ENCODE data around the gene GOLGA8T.
"Not testable (repeated sequence)": the region's sequence is repeated elsewhere in the genome, so short reads cannot be mapped to it uniquely, and the experiment has no call there.

GOLGA8T gene

DNA sequence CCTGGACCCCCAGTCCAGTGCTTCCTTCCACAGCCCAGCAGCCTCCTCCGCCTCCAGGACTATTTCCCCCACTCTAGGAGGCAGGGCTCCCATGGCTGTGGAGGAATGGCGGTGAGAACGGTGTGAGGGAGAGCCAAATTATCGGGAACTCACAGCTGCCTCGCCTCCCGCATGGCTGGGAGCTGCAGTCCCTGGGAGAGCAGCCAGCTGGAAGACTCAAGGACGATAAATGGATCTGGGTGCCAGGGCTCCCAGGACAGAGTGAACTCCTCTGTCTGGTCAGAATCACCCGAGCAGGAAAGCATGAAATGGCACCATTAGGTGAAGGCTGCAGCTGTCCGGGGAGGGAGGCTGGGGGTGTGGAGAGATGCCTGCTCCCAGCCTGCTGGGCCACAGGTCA, 32.6 kb downstream of the GOLGA8T start:
- not testable (repeated sequence) for DNase-seq (ENCODE audit: low read depth); H3K4me1 ChIP-seq (ENCODE audit: control insufficient read depth, insufficient read depth, low read length)

DNA sequence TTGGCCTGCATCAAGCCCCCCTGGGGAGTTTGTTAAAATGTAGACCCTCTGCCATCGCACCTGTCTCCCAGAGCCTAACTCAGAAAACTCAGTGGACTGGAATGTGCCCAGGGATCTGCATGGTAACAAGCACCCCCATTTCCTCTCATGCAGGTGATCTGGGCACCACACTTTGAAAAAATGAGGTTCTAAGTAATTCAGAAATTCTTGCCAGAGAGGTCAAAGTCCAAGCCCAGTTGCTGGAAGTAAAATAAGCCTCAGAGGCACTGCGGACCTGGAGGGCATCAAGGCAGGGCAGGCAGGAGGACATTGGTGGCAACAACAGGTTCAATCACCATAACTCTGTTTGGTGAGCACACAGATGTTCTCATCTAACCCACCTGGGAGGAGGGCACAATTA, 33.0 kb downstream of the GOLGA8T start:
- H3K27me3 ChIP-seq (replicated peaks; ENCODE audit: control insufficient read depth, insufficient read depth, low read length); H3K9me3 ChIP-seq (ENCODE audit: control insufficient read depth, low read length); H3K36me3 ChIP-seq (ENCODE audit: control insufficient read depth, insufficient read depth, low read length, severe bottlenecking); H3K4me3 ChIP-seq (ENCODE audit: low read length); H3K9ac ChIP-seq (ENCODE audit: low read length); DNase-seq (ENCODE audit: low read depth); H3K4me1 ChIP-seq (ENCODE audit: control insufficient read depth, insufficient read depth, low read length): not testable (repeated sequence)

More for the DNA sequence above, 32.6 kb downstream of the GOLGA8T start:
- not testable (repeated sequence) for H3K36me3 ChIP-seq (ENCODE audit: control insufficient read depth, insufficient read depth, low read length, severe bottlenecking); H3K27me3 ChIP-seq (replicated peaks; ENCODE audit: control insufficient read depth, insufficient read depth, low read length); H3K4me3 ChIP-seq (ENCODE audit: low read length); H3K9me3 ChIP-seq (ENCODE audit: control insufficient read depth, low read length); H3K9ac ChIP-seq (ENCODE audit: low read length)

GRCh38 chr15:30171452-30171851, 36.6 kb downstream of the GOLGA8T start:
- H3K9me3 ChIP-seq (ENCODE audit: control insufficient read depth, low read length); H3K9ac ChIP-seq (ENCODE audit: low read length); H3K27me3 ChIP-seq (replicated peaks; ENCODE audit: control insufficient read depth, insufficient read depth, low read length); H3K4me3 ChIP-seq (ENCODE audit: low read length); H3K36me3 ChIP-seq (ENCODE audit: control insufficient read depth, insufficient read depth, low read length, severe bottlenecking); H3K4me1 ChIP-seq (ENCODE audit: control insufficient read depth, insufficient read depth, low read length); DNase-seq (ENCODE audit: low read depth): not testable (repeated sequence)

DNA sequence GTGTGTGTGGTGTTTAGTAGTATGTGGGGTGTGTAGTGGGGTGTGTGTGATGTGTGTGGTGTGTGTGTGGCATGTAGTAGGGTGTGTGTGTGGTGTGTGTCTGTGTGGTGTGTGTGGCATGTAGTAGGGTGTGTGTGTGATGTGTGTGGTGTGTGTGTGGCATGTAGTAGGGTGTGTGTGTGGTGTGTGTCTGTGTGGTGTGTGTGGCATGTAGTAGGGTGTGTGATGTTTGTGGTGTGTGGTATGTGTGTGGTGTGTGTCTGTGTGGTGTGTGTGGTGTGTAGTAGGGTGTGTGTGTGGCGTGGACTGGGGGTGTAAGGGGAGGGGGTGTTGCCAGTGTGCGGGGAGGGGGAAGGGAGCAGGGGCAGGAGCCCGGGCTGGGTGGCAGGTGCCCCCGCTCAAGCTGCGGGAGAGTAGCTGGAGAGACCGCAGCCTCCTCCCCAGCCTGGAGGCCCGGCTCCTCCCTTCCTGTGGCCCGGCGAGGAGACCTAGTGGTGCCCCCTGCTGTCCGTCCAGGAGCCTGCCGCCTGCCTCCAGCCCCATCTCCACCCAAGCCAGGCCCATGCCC, 38.3 kb downstream of the GOLGA8T start:
- H3K36me3 ChIP-seq (ENCODE audit: control insufficient read depth, insufficient read depth, low read length, severe bottlenecking); H3K4me3 ChIP-seq (ENCODE audit: low read length); H3K27me3 ChIP-seq (replicated peaks; ENCODE audit: control insufficient read depth, insufficient read depth, low read length); H3K4me1 ChIP-seq (ENCODE audit: control insufficient read depth, insufficient read depth, low read length); DNase-seq (ENCODE audit: low read depth); H3K9ac ChIP-seq (ENCODE audit: low read length); H3K9me3 ChIP-seq (ENCODE audit: control insufficient read depth, low read length): not testable (repeated sequence)

GRCh38 chr15:30175291-30175690, 40.4 kb downstream of the GOLGA8T start:
- not testable (repeated sequence) for H3K36me3 ChIP-seq (ENCODE audit: control insufficient read depth, insufficient read depth, low read length, severe bottlenecking); DNase-seq (ENCODE audit: low read depth); H3K4me1 ChIP-seq (ENCODE audit: control insufficient read depth, insufficient read depth, low read length); H3K4me3 ChIP-seq (ENCODE audit: low read length); H3K9me3 ChIP-seq (ENCODE audit: control insufficient read depth, low read length); H3K27me3 ChIP-seq (replicated peaks; ENCODE audit: control insufficient read depth, insufficient read depth, low read length); H3K9ac ChIP-seq (ENCODE audit: low read length)

DNA sequence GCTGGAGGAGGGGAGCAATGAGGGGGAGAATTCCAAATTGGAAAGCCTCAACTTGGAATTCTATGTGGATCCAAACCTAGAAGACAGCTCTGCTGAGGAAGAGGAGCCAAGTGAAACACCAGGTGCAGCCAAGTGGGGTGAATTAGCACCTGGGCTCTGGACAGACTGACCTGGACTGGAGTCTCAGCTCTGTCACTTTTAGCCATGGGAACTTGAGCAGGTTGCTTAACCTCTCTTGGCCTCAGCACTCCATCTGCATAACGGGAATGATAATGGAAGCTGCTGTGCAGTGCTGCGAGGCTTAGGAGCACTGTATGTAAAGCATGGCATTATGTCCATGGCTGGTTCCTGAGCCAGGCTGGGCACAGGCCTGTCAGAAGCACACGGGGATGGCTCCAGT, 41.8 kb downstream of the GOLGA8T start:
- not testable (repeated sequence) for H3K4me1 ChIP-seq (ENCODE audit: control insufficient read depth, insufficient read depth, low read length); H3K9me3 ChIP-seq (ENCODE audit: control insufficient read depth, low read length); DNase-seq (ENCODE audit: low read depth); H3K9ac ChIP-seq (ENCODE audit: low read length); H3K4me3 ChIP-seq (ENCODE audit: low read length); H3K36me3 ChIP-seq (ENCODE audit: control insufficient read depth, insufficient read depth, low read length, severe bottlenecking); H3K27me3 ChIP-seq (replicated peaks; ENCODE audit: control insufficient read depth, insufficient read depth, low read length)

- not testable (repeated sequence) for H3K36me3 ChIP-seq (ENCODE audit: control insufficient read depth, insufficient read depth, low read length, severe bottlenecking)
Measured at GRCh38 chr15:30179814-30180213, 45.0 kb downstream of the GOLGA8T start.

DNA sequence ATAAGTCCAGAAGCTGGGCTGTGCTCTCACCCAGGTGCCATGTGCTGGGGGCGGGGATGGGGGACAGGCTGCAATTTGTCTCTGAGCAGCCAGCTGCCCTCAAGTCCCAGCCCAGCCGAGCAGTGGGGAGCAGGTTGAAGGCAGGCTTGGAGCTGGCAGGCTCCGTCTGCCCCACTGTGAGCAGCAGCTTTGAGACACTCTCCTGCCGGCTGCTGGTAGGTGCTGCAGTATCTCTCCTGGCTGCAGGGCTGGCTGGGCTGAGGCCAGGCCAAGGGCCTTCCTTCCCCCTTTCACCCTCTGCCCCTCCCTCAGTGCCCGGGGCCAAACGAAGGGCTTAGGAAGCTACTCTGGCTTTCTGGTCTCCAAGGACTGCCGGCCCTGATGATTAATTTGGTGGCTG, 50.6 kb downstream of the GOLGA8T start:
- not testable (repeated sequence) for H3K4me1 ChIP-seq (ENCODE audit: control insufficient read depth, insufficient read depth, low read length); H3K9ac ChIP-seq (ENCODE audit: low read length); H3K9me3 ChIP-seq (ENCODE audit: control insufficient read depth, low read length); DNase-seq (ENCODE audit: low read depth); H3K27me3 ChIP-seq (replicated peaks; ENCODE audit: control insufficient read depth, insufficient read depth, low read length); H3K36me3 ChIP-seq (ENCODE audit: control insufficient read depth, insufficient read depth, low read length, severe bottlenecking); H3K4me3 ChIP-seq (ENCODE audit: low read length)

More at GRCh38 chr15:30179814-30180213, 45.0 kb downstream of the GOLGA8T start:
- H3K4me3 ChIP-seq (ENCODE audit: low read length); DNase-seq (ENCODE audit: low read depth); H3K9ac ChIP-seq (ENCODE audit: low read length); H3K27me3 ChIP-seq (replicated peaks; ENCODE audit: control insufficient read depth, insufficient read depth, low read length); H3K4me1 ChIP-seq (ENCODE audit: control insufficient read depth, insufficient read depth, low read length); H3K9me3 ChIP-seq (ENCODE audit: control insufficient read depth, low read length): not testable (repeated sequence)

DNA sequence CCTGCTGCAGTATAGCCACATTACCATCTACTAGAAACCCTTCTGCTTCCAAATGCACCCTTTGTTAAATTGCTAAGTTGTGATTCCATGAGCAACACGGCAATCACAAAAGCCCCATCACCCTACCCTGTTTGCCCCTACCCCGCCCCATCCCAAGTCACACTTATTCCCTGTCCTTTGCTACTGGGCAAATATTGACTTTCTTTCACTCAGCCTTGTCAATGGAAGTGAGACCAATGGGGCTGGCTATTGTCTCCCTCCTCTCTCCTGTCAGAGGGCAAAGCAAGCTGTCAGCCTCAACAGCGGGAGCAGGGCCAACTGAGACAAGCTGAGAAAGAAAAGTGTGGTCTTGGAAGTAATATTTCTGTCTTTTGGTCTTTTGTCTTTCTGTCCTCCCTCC, 52.6 kb downstream of the GOLGA8T start:
- not testable (repeated sequence) for H3K27me3 ChIP-seq (replicated peaks; ENCODE audit: control insufficient read depth, insufficient read depth, low read length); H3K36me3 ChIP-seq (ENCODE audit: control insufficient read depth, insufficient read depth, low read length, severe bottlenecking); H3K9ac ChIP-seq (ENCODE audit: low read length); H3K9me3 ChIP-seq (ENCODE audit: control insufficient read depth, low read length); DNase-seq (ENCODE audit: low read depth); H3K4me3 ChIP-seq (ENCODE audit: low read length); H3K4me1 ChIP-seq (ENCODE audit: control insufficient read depth, insufficient read depth, low read length)

GRCh38 chr15:30189754-30190153, 54.9 kb downstream of the GOLGA8T start:
- H3K36me3 ChIP-seq (ENCODE audit: control insufficient read depth, insufficient read depth, low read length, severe bottlenecking); H3K9ac ChIP-seq (ENCODE audit: low read length); H3K9me3 ChIP-seq (ENCODE audit: control insufficient read depth, low read length); DNase-seq (ENCODE audit: low read depth); H3K27me3 ChIP-seq (replicated peaks; ENCODE audit: control insufficient read depth, insufficient read depth, low read length); H3K4me3 ChIP-seq (ENCODE audit: low read length); H3K4me1 ChIP-seq (ENCODE audit: control insufficient read depth, insufficient read depth, low read length): not testable (repeated sequence)

- not testable (repeated sequence) for DNase-seq (ENCODE audit: low read depth); H3K27me3 ChIP-seq (replicated peaks; ENCODE audit: control insufficient read depth, insufficient read depth, low read length); H3K9ac ChIP-seq (ENCODE audit: low read length); H3K36me3 ChIP-seq (ENCODE audit: control insufficient read depth, insufficient read depth, low read length, severe bottlenecking); H3K4me3 ChIP-seq (ENCODE audit: low read length); H3K9me3 ChIP-seq (ENCODE audit: control insufficient read depth, low read length); H3K4me1 ChIP-seq (ENCODE audit: control insufficient read depth, insufficient read depth, low read length)
Measured at GRCh38 chr15:30191143-30191542, 56.3 kb downstream of the GOLGA8T start.

GRCh38 chr15:30191639-30192038, 56.8 kb downstream of the GOLGA8T start:
- DNase-seq (ENCODE audit: low read depth); H3K36me3 ChIP-seq (ENCODE audit: control insufficient read depth, insufficient read depth, low read length, severe bottlenecking); H3K9ac ChIP-seq (ENCODE audit: low read length); H3K4me1 ChIP-seq (ENCODE audit: control insufficient read depth, insufficient read depth, low read length); H3K4me3 ChIP-seq (ENCODE audit: low read length); H3K27me3 ChIP-seq (replicated peaks; ENCODE audit: control insufficient read depth, insufficient read depth, low read length); H3K9me3 ChIP-seq (ENCODE audit: control insufficient read depth, low read length): not testable (repeated sequence)

All from adipocyte (in vitro differentiated cells).